GM12878 (cell line): ENCODE data around the gene PPIF. TPM values are rescaled to one million over a fixed set of nuclear protein-coding genes. Genes with fewer than 3 reads are reported as not detected.

Experiments used
- ATAC-seq: fragments of 200-7000 bp; cut with Tn5 transposase; 3 replicates; pipeline ENCODE4 v1.9.1; 2020; ENCODE audit warnings: mild to moderate bottlenecking, moderate library complexity
- BruUV-seq: library from RNA; stranded (reverse); fragments of 400-500 nt; replicated peaks from 2 replicates; lab custom pipeline; 2021; lab: Mats Ljungman, UMichigan
- CTCF ChIA-PET: fragments of 300-600 bp; sonication (Branson Sonifier 250); formaldehyde crosslinking; extraction: SDS; loops from one replicate; lab custom pipeline; 2021; ENCODE audit warnings: inconsistent platforms; lab: Yijun Ruan, JAX
- POLR2A ChIA-PET: fragments of 350-600 bp; formaldehyde crosslinking; extraction: SDS; loops from one replicate; lab custom pipeline; 2021; ENCODE audit warnings: inconsistent platforms; lab: Charles Lee
- RAD21 ChIA-PET: fragments of 300-600 bp; sonication (Branson Sonifier 250); formaldehyde crosslinking; loops from one replicate; lab custom pipeline; 2023; ENCODE audit warnings: antibody characterized with exemption; ENCODE audit not compliant: unreplicated experiment; lab: Charles Lee
- SMC1A ChIA-PET: fragments of 300-600 bp; sonication (Branson Sonifier 250); formaldehyde crosslinking; loops from one replicate; lab custom pipeline; 2023; ENCODE audit not compliant: unreplicated experiment, uncharacterized antibody; lab: Charles Lee
- DNase-seq: peaks from one replicate; pipeline ENCODE4 v3.0.0-alpha.2; 2011; ENCODE audit warnings: low read depth, low spot score
- FAIRE-seq: peaks from 3 replicates; lab custom pipeline; 2011; peaks lifted over from hg19 to GRCh38; lab: Jason Lieb, UNC
- H2AFZ ChIP-seq: 2 replicates; pipeline ENCODE4 v1.6.0; 2011; ENCODE audit warnings: low read depth, low read length, control low read depth; ENCODE audit not compliant: control insufficient read depth
- H3K27ac ChIP-seq: 2 replicates; pipeline ENCODE4 v1.5.1; 2011; ENCODE audit warnings: control low read depth; ENCODE audit not compliant: control insufficient read depth, insufficient read depth
- H3K27me3 ChIP-seq, 2 experiments: replicated peaks in 1 of 2; 2 replicates each; pipeline versions ENCODE4 v1.6.0 to v1.6.1; 2011; ENCODE audit warnings: low read length in 1 of 2; ENCODE audit not compliant: control insufficient read depth in 2 of 2, insufficient read depth in 2 of 2
- H3K36me3 ChIP-seq, 2 experiments: 2 replicates each; pipeline ENCODE4 v1.5.1; 2011; ENCODE audit warnings: low read length in 1 of 2; ENCODE audit not compliant: control insufficient read depth in 2 of 2, insufficient read depth in 2 of 2
- H3K4me1 ChIP-seq: 2 replicates; pipeline ENCODE4 v1.6.1; 2011; ENCODE audit warnings: mild to moderate bottlenecking, low read length, moderate library complexity, mixed read lengths; ENCODE audit not compliant: control insufficient read depth, insufficient read depth
- H3K4me2 ChIP-seq: 2 replicates; pipeline ENCODE4 v1.6.0; 2011; ENCODE audit warnings: control low read depth; ENCODE audit not compliant: control insufficient read depth, insufficient read depth
- H3K4me3 ChIP-seq: fragments of 200-600 bp; sonication (generic); 2 replicates; pipeline ENCODE4 v1.5.1; 2016
- H3K79me2 ChIP-seq: 2 replicates; pipeline ENCODE4 v1.6.0; 2011; ENCODE audit warnings: low read length; ENCODE audit not compliant: control insufficient read depth, insufficient read depth
- H3K9ac ChIP-seq: 2 replicates; pipeline ENCODE4 v1.8.0; 2011; ENCODE audit warnings: low read length, control low read depth, mixed read lengths; ENCODE audit not compliant: control insufficient read depth, insufficient read depth
- H3K9me3 ChIP-seq: replicated peaks from 3 replicates; pipeline ENCODE4 v1.5.1; 2011; ENCODE audit warnings: mild to moderate bottlenecking, low read length; ENCODE audit not compliant: control insufficient read depth, insufficient read depth
- H4K20me1 ChIP-seq: 2 replicates; pipeline ENCODE4 v1.6.0; 2011; ENCODE audit not compliant: control insufficient read depth, insufficient read depth
- BACH1 ChIP-seq: fragments of 450-650 bp; IDR thresholded peaks from 2 replicates; pipeline ENCODE4 v1.6.1; 2017; ENCODE audit warnings: mild to moderate bottlenecking, borderline replicate concordance
- BCL3 ChIP-seq: IDR thresholded peaks from 2 replicates; pipeline ENCODE4 v1.6.1; 2011; ENCODE audit warnings: borderline replicate concordance, low read depth, mild to moderate bottlenecking, moderate library complexity, low read length; ENCODE audit not compliant: insufficient read depth, poor library complexity, severe bottlenecking
- HDAC2 ChIP-seq: fragments of 200-600 bp; sonication (generic); IDR thresholded peaks from 2 replicates; pipeline ENCODE4 v1.6.1; 2017
- NFIC ChIP-seq: IDR thresholded peaks from 2 replicates; pipeline ENCODE4 v1.6.1; 2012; ENCODE audit warnings: low read depth, mild to moderate bottlenecking, inconsistent platforms, low read length, moderate library complexity
- PBX3 ChIP-seq: IDR thresholded peaks from 2 replicates; pipeline ENCODE4 v1.6.1; 2011; ENCODE audit warnings: mild to moderate bottlenecking, low read depth, low read length, moderate library complexity; ENCODE audit not compliant: insufficient replicate concordance
- WGBS: methylation state at CpG from one replicate; pipeline ENCODE4 v1.1.6; 2016; ENCODE audit warnings: low lambda C conversion rate; ENCODE audit not compliant: insufficient replicate concordance, insufficient coverage; ENCODE audit errors: missing lambda C conversion rate; 5-methylcytosine and 5-hydroxymethylcytosine counted together
- in situ Hi-C: fragments of 300-500 bp; cut with MboI; formaldehyde crosslinking; loops from 9 replicates; pipeline ENCODE4 v1.14.3; 2018; ENCODE audit warnings: mixed read lengths
- intact Hi-C: fragments of 100-400 bp; cut with micrococcal nuclease; formaldehyde crosslinking; loops from one replicate; pipeline ENCODE4 v1.14.2; 2022; ENCODE audit not compliant: unreplicated experiment
- polyA plus RNA-seq, 11 experiments: library from polyadenylated mRNA; depleted of rRNA in 4 of 11; unstranded in 6 of 11; stranded (reverse) in 5 of 11; fragments of >200 nt; fragmentation: Nextera tagmentation in 4 of 11; fragmentation: Illumina TruSeq in 1 of 11; extraction: Ambion mirVana in 4 of 11; extraction: Trizol in 1 of 11; gene quantifications; 1 replicate in 1 of 11; 2 replicates in 10 of 11; pipeline versions ENCODE4 v1.2.1 to v1.2.3, GENCODE V29; 2011 to 2016; ENCODE audit warnings: inconsistent platforms in 2 of 11, missing spikeins in 2 of 11, low read depth in 1 of 11
- total RNA-seq, 4 experiments: library from RNA; depleted of rRNA in 3 of 4; stranded (reverse); fragments of >200 nt in 3 of 4; fragmentation: Illumina TruSeq in 1 of 4; extraction: Trizol in 1 of 4; gene quantifications; 2 replicates each; pipeline versions ENCODE4 v1.2.1 to v1.2.3, GENCODE V29; 2013 to 2021

PPIF gene
- total and polyA plus RNA-seq, 10 of the 15 experiments (the other 5 are each of a cell fraction or from before 2014, with no cell fraction given) = 28.8 to 180 (median 128) TPM

GRCh38 chr10:79378647-79379511 is 31.6 kb downstream of the PPIF start:
- SMC1A ChIA-PET = no interaction called here
- DNase-seq = no peak
- POLR2A ChIA-PET = no interaction called here

More at GRCh38 chr10:79378647-79379511, 31.6 kb downstream of the PPIF start:
- H3K9me3 ChIP-seq = no peaks in the 10 kb centered on the region; the same call in 2 of the 3 replicates
- H3K27me3 ChIP-seq = peaks cover 0 to 2% of the 10 kb centered on the region in 2 experiments; a peak in 2 of 4 replicates
- ChIA-PET CTCF (no interaction called here), RAD21 (interaction anchor here (1.0 kb wide), 1 partner anchor 89 kb away, joined by 4 read pairs; no protein-coding TSS in a partner anchor)
- no peaks in the 10 kb centered on the region for H3K4me1 ChIP-seq
- no peak overlapping the region for H3K27ac ChIP-seq
- TF ChIP-seq NFIC (0 out of 2 replicates have a peak, but pooled peaks have one; percentile 33), BACH1 (no peak), BCL3 (peak; percentile 81), HDAC2 (no peak), PBX3 (peak; percentile 69)
- BruUV-seq = no TSS peak
- intact Hi-C loops = no loop called here
- no peaks in the 10 kb centered on the region for H4K20me1 ChIP-seq
- H3K4me3 ChIP-seq = no peak overlapping the region
- ATAC-seq (no peak), FAIRE-seq (no peak)
- H2AFZ ChIP-seq = no peak overlapping the region
- H3K36me3 ChIP-seq = no peaks in the 10 kb centered on the region
- no peak overlapping the region for H3K4me2 ChIP-seq
- no peak overlapping the region for H3K9ac ChIP-seq
- in situ Hi-C loops = loop anchor here (5.0 kb wide), 1 partner anchor 88 kb away; no protein-coding TSS in a partner anchor
- no peaks in the 10 kb centered on the region for H3K79me2 ChIP-seq
- WGBS = 74% methylated on average over 22 of the region's 22 CpGs
